HL-60 (cell line): ENCODE data around the gene GIT2.
"Not testable (repeated sequence)": the region's sequence is repeated elsewhere in the genome, so short reads cannot be mapped to it uniquely, and the experiment has no call there.

Source experiments
- DNase-seq, 2 experiments: peaks; one replicate each; pipeline ENCODE4 v3.0.0-alpha.2; 2010 to 2020; ENCODE audit warnings: low read depth in 1 of 2, low spot score in 1 of 2
- H3K27ac ChIP-seq: fragments of 250-450 bp; sonication (Bioruptor Pico); replicated peaks from 2 replicates; pipeline ENCODE4 v1.5.1; 2020; ENCODE audit warnings: mild to moderate bottlenecking, moderate library complexity
- H3K27me3 ChIP-seq: fragments of 250-450 bp; sonication (Bioruptor Pico); 2 replicates; pipeline ENCODE4 v1.5.1; 2021; ENCODE audit warnings: mild to moderate bottlenecking, moderate library complexity; ENCODE audit not compliant: insufficient read depth, poor library complexity, severe bottlenecking
- H3K4me3 ChIP-seq: replicated peaks from 2 replicates; pipeline ENCODE4 v1.5.1; 2011; ENCODE audit warnings: mild to moderate bottlenecking, control low read depth, low read length; ENCODE audit not compliant: insufficient read depth
- CTCF ChIP-seq: IDR thresholded peaks from one replicate; pipeline ENCODE4 v1.5.1; 2011; ENCODE audit warnings: low read length, control low read depth, inconsistent platforms; ENCODE audit not compliant: insufficient read depth
- GABPA ChIP-seq: IDR thresholded peaks from 2 replicates; pipeline ENCODE4 v1.6.1; 2012; ENCODE audit warnings: low read depth
- POLR2AphosphoS5 ChIP-seq: IDR thresholded peaks from 2 replicates; pipeline ENCODE4 v1.6.1; 2012; ENCODE audit warnings: low read depth
- REST ChIP-seq: IDR thresholded peaks from 2 replicates; pipeline ENCODE4 v1.6.1; 2012; ENCODE audit warnings: low read depth; ENCODE audit not compliant: insufficient replicate concordance
- SPI1 ChIP-seq: IDR thresholded peaks from 2 replicates; pipeline ENCODE4 v1.6.1; 2012; ENCODE audit warnings: low read depth, mild to moderate bottlenecking, borderline replicate concordance

Gene GIT2

GRCh38 chr12:109989380-109989779, 6.8 kb downstream of the GIT2 start:
- no peak for TF ChIP-seq CTCF
- no peak for TF ChIP-seq REST
- no peak for TF ChIP-seq SPI1
- no peak for TF ChIP-seq POLR2AphosphoS5
- TF ChIP-seq GABPA, result no peak
- no peak for DNase-seq
- Histone ChIP-seq H3K4me3 (no peak overlapping the region), H3K27ac (no peak overlapping the region), H3K27me3 (no peaks in the 10 kb centered on the region)

- no peaks in the 10 kb centered on the region for H3K27me3 ChIP-seq
- DNase-seq, result no peak
- no peak overlapping the region for H3K27ac ChIP-seq
- H3K4me3 ChIP-seq, result no peak overlapping the region
- no peak for TF ChIP-seq CTCF
- TF ChIP-seq SPI1, result peak; percentile 50; the same call in 1 of the 2 replicates
These were observed 7.3 kb downstream of the GIT2 start for GRCh38 chr12:109988903-109989302.

GRCh38 chr12:109988274-109988673, 7.9 kb downstream of the GIT2 start:
- no peak for TF ChIP-seq REST
- TF ChIP-seq GABPA, result no peak
- no peak for TF ChIP-seq SPI1
- no peak for TF ChIP-seq CTCF
- TF ChIP-seq POLR2AphosphoS5, result no peak
- Histone ChIP-seq H3K4me3 (no peak overlapping the region), H3K27ac (no peak overlapping the region), H3K27me3 (no peaks in the 10 kb centered on the region)
- no peak for DNase-seq

GRCh38 chr12:109987615-109988014, 8.6 kb downstream of the GIT2 start:
- no peak for DNase-seq
- Histone ChIP-seq H3K27me3 (no peaks in the 10 kb centered on the region), H3K4me3 (no peak overlapping the region), H3K27ac (no peak overlapping the region)
- TF ChIP-seq REST, result no peak
- TF ChIP-seq GABPA, result no peak
- no peak for TF ChIP-seq CTCF
- TF ChIP-seq POLR2AphosphoS5, result no peak
- no peak for TF ChIP-seq SPI1

- H3K4me3 ChIP-seq, DNase-seq, H3K27me3 ChIP-seq, H3K27ac ChIP-seq: not testable (repeated sequence)
These were observed 9.9 kb downstream of the GIT2 start for GRCh38 chr12:109986236-109986635.
